ENCODE measurements around the gene CFAP100. TPM values are rescaled to one million over a fixed set of nuclear protein-coding genes. Genes with fewer than 3 reads are reported as not detected.

The CFAP100 gene
- total RNA-seq, result 5.9 TPM

GRCh38 chr3:126394179-126394976, at the start of gene CFAP100:
Gene CFAP100 (plus strand): TSS chr3:126394909. CDS start chr3:126396001, 1,092 bp downstream.

GRCh38 chr3:126357295-126358037, 37.2 kb upstream of the CFAP100 start, which contains the start of gene KLF15:
Gene KLF15 (minus strand): TSS chr3:126357408. CDS start chr3:126352922, 4,486 bp downstream.

GRCh38 chr3:126475413-126476114, 80.9 kb downstream of the CFAP100 start, which contains the start of gene ZXDC:
Gene ZXDC (minus strand): TSS chr3:126475891. CDS start chr3:126475865, 26 bp downstream.

Other genes with a start within 250 kb of the CFAP100 start
- gene ALDH1L1, start 214.3 kb upstream of the CFAP100 start, total RNA-seq, result 2.8 TPM
- 3.1 TPM for gene KLF15, start 37.5 kb upstream of the CFAP100 start, total RNA-seq
- gene ZXDC, start 81.0 kb downstream of the CFAP100 start, total RNA-seq, result 74.8 TPM
- gene UROC1, start 122.9 kb downstream of the CFAP100 start, total RNA-seq, result not detected
- gene CHST13, start 129.2 kb downstream of the CFAP100 start, total RNA-seq, result not detected
- not detected for gene C3orf22, start 164.0 kb downstream of the CFAP100 start, total RNA-seq